GM21737 (cell line): Measurements from ENCODE around the gene ABHD3.
"Not testable (repeated sequence)": the region's sequence is repeated elsewhere in the genome, so short reads cannot be mapped to it uniquely, and the experiment has no call there.

Source experiments
- ATAC-seq: cut with Tn5 transposase; IDR thresholded peaks from one replicate; pipeline ENCODE4 v1.9.1; 2021; ENCODE audit warnings: mild to moderate bottlenecking, moderate library complexity; ENCODE audit not compliant: unreplicated experiment

The ABHD3 gene

DNA sequence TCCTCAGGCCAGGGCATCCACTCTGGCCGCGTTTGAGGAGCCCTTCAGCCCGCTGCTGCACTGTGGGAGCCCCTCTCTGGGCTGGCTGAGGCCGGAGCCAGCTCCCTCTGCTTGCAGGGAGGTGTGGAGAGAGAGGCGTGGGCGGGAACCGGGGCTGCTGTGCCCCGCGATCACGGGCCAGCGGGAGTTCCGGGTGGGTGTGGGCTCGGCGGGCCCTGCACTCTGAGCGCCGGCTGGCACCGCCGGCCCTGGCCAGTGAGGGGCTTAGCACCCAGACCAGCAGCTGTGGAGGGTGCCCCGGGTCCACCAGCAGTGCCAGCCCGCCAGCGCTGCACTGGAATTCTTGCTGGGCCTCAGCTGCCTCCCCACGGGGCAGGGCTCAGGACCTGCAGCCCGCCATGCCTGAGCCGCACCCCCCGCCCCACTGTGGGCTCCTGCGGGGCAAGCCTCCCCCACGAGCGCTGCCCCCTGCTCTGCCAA is 1.9 kb upstream of the ABHD3 start:
- ATAC-seq, result no peak

DNA sequence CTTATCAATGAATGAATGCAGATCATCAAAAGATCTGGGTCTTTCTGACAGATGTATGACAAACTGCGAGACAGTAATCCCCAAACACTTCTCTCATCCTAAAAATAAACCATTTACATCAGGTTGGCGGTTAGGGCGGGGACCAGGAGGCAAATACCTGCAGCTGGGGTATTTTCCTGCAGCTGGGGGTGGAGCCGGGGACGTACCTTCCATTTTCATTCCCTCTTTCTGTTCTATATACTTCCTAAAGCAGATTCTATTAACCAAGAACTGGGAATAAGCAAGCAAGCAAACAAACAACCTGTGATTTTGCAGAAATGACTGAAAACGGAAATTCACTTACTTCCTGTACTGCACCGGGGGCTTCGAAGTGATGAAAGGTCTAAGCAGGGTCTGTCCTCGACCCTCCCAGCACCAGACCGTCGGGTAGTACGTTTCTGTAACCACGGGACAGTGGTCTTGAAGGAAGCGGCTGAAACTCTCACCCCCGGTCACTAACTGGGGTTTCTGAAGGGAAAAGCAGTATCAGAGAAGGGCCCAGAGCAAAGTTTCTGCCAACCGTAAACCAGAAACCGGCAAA is 1.2 kb downstream of the ABHD3 start:
- no peak for ATAC-seq

DNA sequence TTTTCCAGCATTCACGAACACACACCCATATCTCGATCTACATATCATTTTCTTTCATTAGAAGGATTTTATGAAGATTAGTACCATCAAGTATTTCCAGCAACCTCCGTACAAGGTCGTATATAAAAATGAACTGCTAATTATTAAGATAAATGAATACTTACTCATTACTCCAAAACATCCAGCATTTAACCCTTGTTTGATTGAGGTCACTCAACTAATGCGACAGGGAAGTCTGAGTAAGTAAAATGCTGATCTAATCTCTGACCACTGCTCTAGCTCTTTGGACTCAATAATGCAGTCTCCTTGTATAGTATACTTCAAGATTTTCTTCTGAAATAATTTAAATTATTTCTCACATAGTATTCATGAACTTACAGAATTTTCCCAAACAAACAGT is 2.0 kb downstream of the ABHD3 start:
- ATAC-seq, result no peak

- ATAC-seq, result no peak
These were observed 3.0 kb downstream of the ABHD3 start for GRCh38 chr18:21701621-21702020.

DNA sequence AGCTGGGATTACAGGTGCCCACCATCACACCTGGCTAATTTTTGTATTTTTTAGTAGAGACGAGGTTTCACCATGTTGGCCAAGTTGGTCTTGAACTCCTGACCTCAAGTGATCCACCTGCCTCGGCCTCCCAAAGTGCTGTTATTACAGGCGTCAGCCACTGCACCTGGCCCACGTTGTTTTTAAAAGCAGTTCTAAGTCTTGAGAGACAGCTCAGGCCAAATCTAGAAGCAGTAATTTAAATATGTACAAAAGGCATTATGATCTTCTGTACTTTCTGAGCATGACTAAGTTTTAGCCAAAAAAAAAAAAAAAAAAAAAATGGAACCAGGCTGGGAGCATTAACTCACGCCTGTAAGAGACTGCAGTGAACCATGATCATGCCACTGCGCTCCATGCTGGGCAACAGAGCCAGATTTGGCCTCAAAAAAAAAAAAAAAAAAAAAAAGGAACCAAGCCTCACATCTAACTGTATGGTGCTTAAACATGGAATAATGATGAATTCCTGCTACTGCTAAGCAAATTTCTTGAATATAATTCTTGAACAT is 4.0 kb downstream of the ABHD3 start:
- no peak for ATAC-seq

DNA sequence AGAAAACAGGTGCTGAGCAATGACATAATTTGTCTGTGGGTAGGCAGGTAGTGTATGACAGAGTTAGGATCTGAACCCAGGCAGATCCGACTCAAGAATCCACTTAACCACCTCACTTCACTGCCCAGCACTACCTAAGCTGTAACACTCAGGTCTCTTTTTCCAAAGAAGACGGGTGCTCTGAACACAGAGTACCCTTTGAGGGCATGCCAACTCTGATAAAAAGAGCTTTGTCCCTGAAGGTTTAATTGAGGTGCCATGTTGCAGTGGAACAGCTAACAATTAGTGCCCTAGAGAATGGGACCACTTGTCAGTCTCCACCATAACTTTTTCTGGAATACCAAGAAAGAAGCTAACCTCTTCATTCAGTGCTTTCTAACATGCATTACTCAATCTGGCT is 11.3 kb downstream of the ABHD3 start:
- ATAC-seq, result no peak

DNA sequence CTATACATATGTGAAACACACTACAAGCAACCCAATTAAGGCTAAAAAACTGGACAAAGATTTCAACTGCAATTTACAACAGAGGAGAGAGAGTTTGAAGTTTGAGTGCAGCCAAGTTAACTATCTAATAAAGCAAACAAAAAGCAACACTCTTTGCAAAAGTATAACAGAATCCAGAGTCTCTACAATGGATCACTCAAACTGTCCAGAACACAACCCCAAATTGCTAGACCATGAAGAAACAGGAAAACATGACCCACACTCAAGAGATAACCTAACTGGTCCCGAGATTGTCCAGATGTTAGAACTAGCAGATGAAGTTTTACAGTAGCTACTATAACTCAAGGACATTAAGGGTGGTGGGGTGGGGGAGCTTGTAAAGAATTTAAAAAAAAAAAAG is 14.8 kb downstream of the ABHD3 start:
- ATAC-seq, result no peak

DNA sequence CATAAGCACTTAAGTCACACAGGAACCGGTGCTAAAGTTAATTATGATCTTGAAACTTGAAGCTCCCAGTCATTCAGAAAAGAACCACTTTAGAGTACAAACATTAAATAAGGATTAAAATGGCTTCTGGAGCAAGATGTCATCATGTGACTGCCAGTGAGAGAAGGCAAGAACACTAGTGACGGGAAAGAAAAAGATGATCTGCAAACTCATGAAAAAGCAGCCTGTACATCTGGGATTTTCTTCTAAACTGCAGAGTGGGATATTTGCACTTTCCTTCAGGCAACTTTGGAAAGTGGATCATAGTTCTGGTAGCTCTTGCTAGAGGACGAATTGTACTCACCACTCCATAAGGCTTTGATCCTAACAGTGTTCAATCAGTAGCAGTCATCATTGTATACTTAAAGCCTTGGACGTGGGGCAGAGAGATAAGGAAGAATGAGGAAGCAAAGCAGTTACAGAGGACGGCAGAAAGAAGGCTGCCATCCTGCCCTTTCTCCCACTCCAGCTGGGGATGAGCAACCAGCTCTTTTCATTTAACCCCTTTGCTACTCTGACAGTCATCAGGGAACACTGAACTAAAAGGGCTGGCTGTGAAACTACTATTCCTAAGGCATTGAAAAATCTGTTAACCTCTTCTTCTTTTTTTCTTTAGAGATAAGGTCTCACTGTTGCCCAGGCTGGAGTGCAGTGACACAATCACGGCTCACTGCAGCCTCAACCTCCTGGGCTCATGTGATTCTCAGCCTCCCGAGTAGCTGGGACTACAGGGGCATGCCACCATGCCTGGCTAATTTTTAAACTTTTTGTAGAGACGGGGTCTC is 18.1 kb downstream of the ABHD3 start:
- ATAC-seq, result no peak

GRCh38 chr18:21685556-21685981 is 19.0 kb downstream of the ABHD3 start:
- ATAC-seq, result peak; percentile 85

- ATAC-seq, result peak; percentile 37
These were observed 19.8 kb downstream of the ABHD3 start for GRCh38 chr18:21684731-21685130.

DNA sequence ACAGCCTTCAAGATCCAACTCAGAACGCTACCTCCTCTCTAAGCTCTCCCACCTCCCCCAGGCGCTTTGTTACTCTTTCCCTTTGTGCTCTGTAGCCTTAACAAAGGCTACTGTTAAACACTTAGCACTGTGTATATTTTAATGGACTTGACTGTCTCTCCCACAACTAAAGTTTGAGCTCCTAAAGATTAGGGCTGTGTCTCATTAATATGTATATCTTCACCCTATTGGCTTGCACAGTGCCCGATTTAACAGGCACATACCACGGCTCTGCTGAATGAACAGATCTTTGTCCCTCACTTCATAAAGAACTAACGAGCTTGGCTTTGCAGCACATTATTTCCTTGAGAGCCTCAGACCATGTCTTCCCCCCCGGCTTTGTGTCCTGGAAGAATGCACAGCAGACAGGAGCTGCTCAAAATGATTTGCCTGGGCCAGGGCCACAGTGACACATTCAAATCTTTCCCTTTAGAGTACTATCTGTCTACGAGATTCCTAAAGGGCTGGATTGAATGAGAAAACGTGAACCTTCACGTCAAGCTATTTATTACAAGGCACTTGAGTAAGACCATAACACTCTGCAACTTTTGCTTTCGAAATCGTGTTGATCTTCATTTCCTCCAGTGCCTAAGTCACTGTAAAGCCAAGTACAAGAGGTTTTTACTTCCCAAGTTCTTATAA is 22.1 kb downstream of the ABHD3 start:
- peak; percentile 42 for ATAC-seq

GRCh38 chr18:21680161-21680560 is 24.4 kb downstream of the ABHD3 start:
- ATAC-seq, result no peak

GRCh38 chr18:21678859-21679258 is 25.7 kb downstream of the ABHD3 start:
- no peak for ATAC-seq

- not testable (repeated sequence) for ATAC-seq
These were observed 29.2 kb downstream of the ABHD3 start for GRCh38 chr18:21675354-21675753.

DNA sequence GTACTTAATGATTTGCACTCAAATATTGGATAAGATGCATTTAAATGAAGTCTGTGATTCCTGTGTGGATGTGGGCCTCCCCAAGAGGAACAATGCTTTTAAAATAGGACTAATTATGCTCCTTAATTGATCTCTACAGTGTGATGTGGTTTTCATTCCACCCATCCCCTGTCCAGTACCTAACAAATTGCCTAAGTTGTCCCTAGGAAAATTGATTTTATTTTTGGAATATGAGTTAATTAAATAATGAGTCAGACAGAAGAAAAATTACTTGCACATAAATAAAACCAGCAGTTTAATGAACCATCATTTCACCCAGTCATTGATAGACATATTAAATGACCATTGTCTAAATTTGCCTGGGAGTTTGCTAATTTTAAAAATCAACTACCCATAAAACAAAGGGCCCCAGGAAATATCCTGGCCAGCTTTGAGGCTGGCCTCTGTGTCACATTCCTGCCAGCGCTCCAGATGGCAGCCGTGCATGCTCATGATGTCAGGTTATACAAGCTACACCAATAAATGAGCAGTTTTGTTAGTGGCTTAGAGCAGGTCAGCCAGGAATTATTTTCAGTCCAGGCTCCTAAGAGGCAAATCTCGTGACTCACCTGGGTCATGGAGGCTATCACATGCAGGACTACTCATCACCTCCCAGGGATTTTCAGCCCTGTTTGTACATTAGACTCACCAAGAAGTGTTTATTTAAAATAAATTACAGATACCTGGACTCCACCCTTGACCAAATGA is 31.9 kb downstream of the ABHD3 start:
- no peak for ATAC-seq

DNA sequence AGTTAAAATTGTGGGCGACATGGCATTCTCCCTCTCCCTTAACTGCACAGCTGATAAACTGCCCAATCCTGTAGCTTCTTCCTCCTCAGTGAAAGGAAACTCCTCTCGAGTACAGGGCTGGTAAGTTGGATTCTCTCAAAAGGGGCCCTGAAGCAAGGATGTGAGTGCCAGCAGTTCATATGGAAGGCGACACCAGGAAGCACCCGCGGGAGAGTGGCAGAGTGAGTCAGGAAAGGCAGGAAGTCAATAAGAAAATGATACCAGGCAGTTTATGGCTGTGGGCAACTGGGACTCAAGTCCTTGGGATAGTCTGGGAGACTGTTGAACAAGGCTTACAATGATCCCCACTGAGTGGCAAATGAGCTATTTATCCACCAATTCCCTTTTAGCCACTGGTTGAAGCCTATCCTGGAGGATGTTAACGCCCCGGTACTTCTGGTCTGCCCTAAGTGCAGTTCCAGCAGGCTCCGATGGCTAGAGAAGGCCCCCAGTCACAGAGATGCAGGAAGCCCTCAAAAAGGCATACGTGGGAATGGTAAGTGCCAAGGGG is 34.8 kb downstream of the ABHD3 start:
- ATAC-seq, result no peak

DNA sequence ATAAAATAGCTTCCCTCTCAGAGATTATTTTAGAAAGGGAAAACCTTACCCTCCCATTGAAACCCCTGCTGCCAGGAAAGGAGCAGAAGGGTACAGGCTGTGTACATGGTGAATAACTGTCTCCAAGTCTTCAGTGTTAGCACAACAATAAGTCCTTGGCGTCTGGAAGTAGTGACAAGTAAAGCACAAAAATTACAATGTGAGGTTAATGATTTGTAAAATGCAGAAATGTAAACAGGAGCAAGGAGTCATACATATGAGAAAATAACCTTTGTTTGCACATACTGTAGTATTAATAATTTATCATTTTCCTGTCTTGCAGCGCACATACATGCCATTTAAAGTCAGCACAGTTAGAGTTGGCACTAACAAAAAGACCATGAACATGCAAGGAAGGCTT is 40.5 kb downstream of the ABHD3 start:
- no peak for ATAC-seq

- ATAC-seq, result no peak
These were observed 41.0 kb downstream of the ABHD3 start for GRCh38 chr18:21663578-21663977.

- no peak for ATAC-seq
These were observed 42.0 kb downstream of the ABHD3 start for GRCh38 chr18:21662581-21662980.

- ATAC-seq, result no peak
These were observed 44.5 kb downstream of the ABHD3 start for GRCh38 chr18:21660078-21660477.

- no peak for ATAC-seq
These were observed 48.2 kb downstream of the ABHD3 start for GRCh38 chr18:21656402-21656801.
